HG02642 (cell line): ENCODE measurements around the gene SLC15A3.

Source experiments
- ATAC-seq: cut with Tn5 transposase; IDR thresholded peaks from one replicate; pipeline ENCODE4 v1.9.1; 2021; ENCODE audit warnings: mild to moderate bottlenecking; ENCODE audit not compliant: unreplicated experiment, poor library complexity

Gene SLC15A3

DNA sequence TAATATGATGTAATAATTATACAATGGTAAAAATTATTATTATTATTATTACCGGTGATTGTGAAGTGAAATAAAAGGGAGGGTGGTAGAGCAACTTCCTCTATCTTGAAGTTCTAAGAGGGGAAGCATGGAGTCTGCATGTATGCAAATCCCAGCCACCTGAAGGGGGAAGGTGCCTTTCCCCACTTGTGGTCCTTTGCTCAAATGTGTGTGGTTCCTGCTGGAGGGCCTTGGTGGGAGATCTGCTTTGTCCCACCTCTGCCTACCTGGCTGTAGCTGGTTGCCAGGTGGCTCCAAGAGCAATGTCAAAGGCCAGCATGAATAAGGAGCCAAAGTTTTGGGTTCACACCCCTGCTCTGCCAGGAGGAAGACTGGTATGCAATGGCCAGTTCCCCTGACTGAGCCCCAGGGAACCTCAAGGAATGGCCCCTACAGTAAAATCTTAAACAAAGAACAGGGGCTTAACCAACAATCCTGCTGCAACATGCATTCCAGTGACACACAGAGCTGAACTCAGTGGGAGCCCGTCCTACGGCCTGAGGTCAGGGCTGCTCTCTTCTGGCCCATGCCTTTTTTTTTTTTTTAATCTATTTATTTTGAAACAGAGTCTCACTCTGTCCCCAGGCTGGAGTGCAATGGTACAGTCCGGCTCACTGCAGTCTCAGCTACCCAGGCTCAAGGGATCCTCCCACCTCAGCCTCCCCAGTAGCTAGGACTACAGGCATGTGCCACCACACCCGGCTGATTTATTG, 19.2 kb downstream of the SLC15A3 start:
- no peak for ATAC-seq

GRCh38 chr11:60931917-60932316, 20.1 kb downstream of the SLC15A3 start:
- ATAC-seq: no peak

GRCh38 chr11:60930394-60930793, 21.6 kb downstream of the SLC15A3 start:
- ATAC-seq: no peak

- ATAC-seq: no peak
Observed at GRCh38 chr11:60929764-60930163, 22.2 kb downstream of the SLC15A3 start.

- no peak for ATAC-seq
Observed at GRCh38 chr11:60928563-60929001, 23.4 kb downstream of the SLC15A3 start.

GRCh38 chr11:60927600-60927999, 24.4 kb downstream of the SLC15A3 start:
- no peak for ATAC-seq

- no peak for ATAC-seq
Observed at GRCh38 chr11:60927061-60927592, 24.8 kb downstream of the SLC15A3 start.

GRCh38 chr11:60926500-60926899, 25.5 kb downstream of the SLC15A3 start:
- no peak for ATAC-seq

- no peak for ATAC-seq
Observed at GRCh38 chr11:60925868-60926267, 26.1 kb downstream of the SLC15A3 start.

- peak; percentile 24 for ATAC-seq
Observed at GRCh38 chr11:60924906-60925853, 26.8 kb downstream of the SLC15A3 start.

- ATAC-seq: peak; percentile 50
Observed at GRCh38 chr11:60924110-60924905, 27.7 kb downstream of the SLC15A3 start, which contains the start of gene TMEM132A. Gene TMEM132A, plus strand, starts transcription at chr11:60924460. Its CDS starts 174 bp downstream, at chr11:60924634.

GRCh38 chr11:60923800-60924109, 28.2 kb downstream of the SLC15A3 start:
- no peak for ATAC-seq

GRCh38 chr11:60923326-60923725, 28.6 kb downstream of the SLC15A3 start:
- no peak for ATAC-seq

DNA sequence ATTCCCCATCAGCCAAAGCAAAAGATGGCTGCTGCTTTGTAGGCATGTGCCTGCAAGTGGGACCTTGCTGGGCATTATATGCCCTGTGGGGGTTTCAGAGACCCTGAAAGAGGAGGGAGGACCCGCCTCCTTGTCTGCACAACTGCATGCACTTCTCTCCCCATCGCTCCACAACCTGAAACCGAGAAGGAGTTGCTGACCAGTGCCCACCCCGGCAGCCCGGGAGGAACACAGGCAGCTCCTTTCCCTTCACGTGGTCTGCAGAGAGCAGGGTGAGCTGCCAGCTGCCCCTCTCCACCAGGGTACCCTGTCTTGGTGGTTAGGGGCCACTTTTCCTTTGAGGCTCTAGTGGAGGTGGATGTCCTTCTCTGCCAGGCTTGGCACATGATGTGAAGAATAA, 29.1 kb downstream of the SLC15A3 start:
- ATAC-seq: no peak

DNA sequence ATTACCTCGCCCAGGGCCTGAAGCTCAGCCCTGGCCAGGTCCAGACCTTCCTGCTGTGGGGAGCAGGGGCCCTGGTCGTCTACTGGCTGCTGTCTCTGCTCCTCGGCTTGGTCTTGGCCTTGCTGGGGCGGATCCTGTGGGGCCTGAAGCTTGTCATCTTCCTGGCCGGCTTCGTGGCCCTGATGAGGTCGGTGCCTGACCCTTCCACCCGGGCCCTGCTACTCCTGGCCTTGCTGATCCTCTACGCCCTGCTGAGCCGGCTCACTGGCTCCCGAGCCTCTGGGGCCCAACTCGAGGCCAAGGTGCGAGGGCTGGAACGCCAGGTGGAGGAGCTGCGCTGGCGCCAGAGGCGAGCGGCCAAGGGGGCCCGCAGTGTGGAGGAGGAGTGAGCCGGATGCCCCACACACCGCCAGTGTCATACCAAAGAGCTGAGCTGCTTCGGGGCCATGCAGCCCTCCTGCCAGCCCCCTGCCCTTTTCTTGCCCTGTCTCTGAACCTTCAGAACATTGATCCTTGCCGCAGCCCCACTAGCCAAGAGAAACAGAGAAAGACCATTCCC, 30.1 kb downstream of the SLC15A3 start:
- ATAC-seq: no peak

- ATAC-seq: no peak
Observed at GRCh38 chr11:60921259-60921658, 30.7 kb downstream of the SLC15A3 start.

- ATAC-seq: no peak
Observed at GRCh38 chr11:60919956-60920355, 32.0 kb downstream of the SLC15A3 start.

DNA sequence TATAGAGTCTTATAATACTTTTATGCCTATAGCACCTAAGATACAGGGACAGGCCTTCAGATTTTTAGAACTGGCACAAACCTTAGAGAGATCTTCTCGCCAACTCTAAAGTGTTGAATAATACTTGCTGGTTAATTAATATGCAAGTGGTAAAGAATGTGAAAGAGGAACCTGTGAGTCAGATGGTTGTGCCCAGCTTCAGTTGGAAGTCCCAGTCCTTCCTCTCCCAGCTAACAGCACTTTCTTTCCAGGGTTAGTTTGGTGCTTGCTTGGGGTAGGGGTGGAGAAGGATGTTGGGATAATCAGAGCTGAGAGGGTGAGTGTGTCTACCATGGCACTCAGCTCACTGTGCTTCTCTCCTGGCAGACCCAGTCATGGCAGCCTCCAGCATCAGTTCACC, 32.7 kb downstream of the SLC15A3 start:
- no peak for ATAC-seq

GRCh38 chr11:60918939-60919265, 33.1 kb downstream of the SLC15A3 start:
- no peak for ATAC-seq

- ATAC-seq: no peak
Observed at GRCh38 chr11:60918251-60918938, 33.6 kb downstream of the SLC15A3 start.
